Sigmoid colon (tissue), 7 donors: Measurements from ENCODE around the gene CRADD. TPM values are rescaled to one million over a fixed set of nuclear protein-coding genes. Genes with fewer than 3 reads are reported as not detected.
A peak's percentile ranks its signal among the peaks of the same experiment; 100 is the strongest.

Source experiments
- DNase-seq: peaks from one replicate; pipeline ENCODE4 v3.0.0-alpha.2; 2019
- H3K27ac ChIP-seq, 4 donors: fragments of 200-600 bp; sonication (generic); one replicate each; pipeline ENCODE4 v1.5.1; 2016 to 2019; ENCODE audit warnings: mild to moderate bottlenecking in 1 of 4
- H3K27me3 ChIP-seq, 3 donors: fragments of 200-600 bp; sonication (generic); one replicate each; pipeline ENCODE4 v1.5.1; 2019; ENCODE audit warnings: mild to moderate bottlenecking in 1 of 3
- H3K36me3 ChIP-seq, 4 donors: fragments of 200-600 bp; sonication (generic); one replicate each; pipeline ENCODE4 v1.5.1; 2016 to 2019
- H3K4me1 ChIP-seq, 4 donors: fragments of 200-600 bp; sonication (generic); one replicate each; pipeline ENCODE4 v1.5.1; 2017 to 2019
- H3K4me3 ChIP-seq, 4 donors: fragments of 200-600 bp; sonication (generic); one replicate each; pipeline ENCODE4 v1.5.1; 2017 to 2019; ENCODE audit warnings: mild to moderate bottlenecking in 2 of 4, moderate library complexity in 1 of 4
- H3K9me3 ChIP-seq, 4 donors: fragments of 200-600 bp in 3 of 4; sonication (generic) in 3 of 4; one replicate each; pipeline versions ENCODE4 v1.5.1 to v1.6.1; 2013 to 2019
- EP300 ChIP-seq, 4 donors: sonication (generic); formaldehyde crosslinking; IDR thresholded peaks; one replicate each; pipeline ENCODE4 v1.6.1; 2017; ENCODE audit warnings: antibody characterized with exemption in 4 of 4
- POLR2A ChIP-seq, 2 donors: fragments of 450-650 bp; IDR thresholded peaks; one replicate each; pipeline ENCODE4 v1.6.1; 2016; ENCODE audit warnings: antibody characterized with exemption in 2 of 2, mild to moderate bottlenecking in 2 of 2, moderate library complexity in 2 of 2
- POLR2AphosphoS5 ChIP-seq, 4 donors: sonication (generic); formaldehyde crosslinking; IDR thresholded peaks; one replicate each; pipeline ENCODE4 v1.6.1; 2017; ENCODE audit warnings: antibody characterized with exemption in 4 of 4
- WGBS, 2 donors: extraction: QIAGEN DNeasy Blood & Tissue Kit; methylation state at CpG; one replicate each; pipeline ENCODE4 v1.1.7; 2013; 5-methylcytosine and 5-hydroxymethylcytosine counted together
- intact Hi-C: fragments of 100-400 bp; cut with DNase I; formaldehyde crosslinking; loops from one replicate; pipeline ENCODE4 v1.15.1; 2023
- polyA plus RNA-seq, 3 donors: library from polyadenylated mRNA; stranded (reverse); fragments of 200-250 nt; gene quantifications; one replicate each; pipeline ENCODE4 v1.2.3, GENCODE V29; 2013
- total RNA-seq, 4 donors: library from RNA; depleted of rRNA; stranded (reverse); fragments of >200 nt; gene quantifications; one replicate each; pipeline ENCODE4 v1.1.0, GENCODE V29; 2016
- TF ChIP-seq, protein P1 (sequence below), 4 experiments: fragments of 450-650 bp in 3 of 4; fragments of 200-600 bp in 1 of 4; IDR thresholded peaks; one replicate each; pipeline ENCODE4 v1.5.1; 2016 to 2019; ENCODE audit warnings: antibody characterized with exemption in 4 of 4, mild to moderate bottlenecking in 3 of 4, moderate library complexity in 2 of 4
- donor health status: healthy with polysubstance abuse.
- donor health status: Bipolar disorder and iron deficiency.
- donor health status: healthy.

The CRADD gene
- total and polyA plus RNA-seq, 7 donors: 14.1 to 98.9 (median 43.7) TPM

DNA sequence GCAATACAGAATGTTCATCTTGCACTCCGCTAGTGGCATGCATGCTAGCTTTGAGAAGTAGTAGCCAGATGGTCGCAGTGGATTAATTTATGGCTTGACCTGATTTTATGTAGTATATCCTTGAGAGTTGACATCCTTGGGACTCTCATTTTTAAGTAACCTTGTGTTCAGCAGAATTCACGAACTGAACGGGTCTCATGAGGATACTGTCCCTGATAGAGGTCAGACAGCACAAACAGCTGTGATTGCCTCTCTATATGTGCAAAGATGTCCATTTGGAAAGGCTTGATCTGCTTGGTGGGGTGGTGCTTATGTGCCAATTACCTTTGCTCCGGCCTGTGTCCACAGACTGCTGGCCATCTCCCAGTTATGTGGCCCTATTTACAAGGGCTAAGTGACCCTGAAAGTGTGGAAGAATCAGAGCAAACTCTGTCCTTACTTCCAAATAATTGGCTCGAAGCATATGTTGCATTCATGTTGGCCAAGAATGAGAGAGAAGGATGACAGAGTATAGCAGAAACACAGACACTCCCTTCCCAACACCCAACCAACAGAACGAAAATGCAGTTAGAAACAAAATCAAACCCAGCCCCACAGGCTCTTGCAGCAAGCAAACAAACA lies 167.1 kb downstream of the CRADD start:
- H3K4me3 ChIP-seq: no peak overlapping the region
- no peaks in the 10 kb centered on the region for H3K36me3 ChIP-seq
- H3K9me3 ChIP-seq: no peaks in the 10 kb centered on the region
- H3K4me1 ChIP-seq: no peaks in the 10 kb centered on the region
- H3K27ac ChIP-seq: no peak overlapping the region
- no peaks in the 10 kb centered on the region for H3K27me3 ChIP-seq
- DNase-seq: no peak
- intact Hi-C loops: loop anchor here (10.0 kb wide), 1 partner anchor 339 kb away; no protein-coding TSS in a partner anchor
- TF ChIP-seq, protein P1, sequence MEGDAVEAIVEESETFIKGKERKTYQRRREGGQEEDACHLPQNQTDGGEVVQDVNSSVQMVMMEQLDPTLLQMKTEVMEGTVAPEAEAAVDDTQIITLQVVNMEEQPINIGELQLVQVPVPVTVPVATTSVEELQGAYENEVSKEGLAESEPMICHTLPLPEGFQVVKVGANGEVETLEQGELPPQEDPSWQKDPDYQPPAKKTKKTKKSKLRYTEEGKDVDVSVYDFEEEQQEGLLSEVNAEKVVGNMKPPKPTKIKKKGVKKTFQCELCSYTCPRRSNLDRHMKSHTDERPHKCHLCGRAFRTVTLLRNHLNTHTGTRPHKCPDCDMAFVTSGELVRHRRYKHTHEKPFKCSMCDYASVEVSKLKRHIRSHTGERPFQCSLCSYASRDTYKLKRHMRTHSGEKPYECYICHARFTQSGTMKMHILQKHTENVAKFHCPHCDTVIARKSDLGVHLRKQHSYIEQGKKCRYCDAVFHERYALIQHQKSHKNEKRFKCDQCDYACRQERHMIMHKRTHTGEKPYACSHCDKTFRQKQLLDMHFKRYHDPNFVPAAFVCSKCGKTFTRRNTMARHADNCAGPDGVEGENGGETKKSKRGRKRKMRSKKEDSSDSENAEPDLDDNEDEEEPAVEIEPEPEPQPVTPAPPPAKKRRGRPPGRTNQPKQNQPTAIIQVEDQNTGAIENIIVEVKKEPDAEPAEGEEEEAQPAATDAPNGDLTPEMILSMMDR (IDR thresholded peaks at IDR 0.05): no peak
- TF ChIP-seq POLR2A (IDR thresholded peaks at IDR 0.05) (no peak), POLR2AphosphoS5 (IDR thresholded peaks at IDR 0.05) (no peak), EP300 (IDR thresholded peaks at IDR 0.05) (no peak)
- 85 to 88% methylated on average over 7 of the region's 7 CpGs for WGBS, 2 donors

DNA sequence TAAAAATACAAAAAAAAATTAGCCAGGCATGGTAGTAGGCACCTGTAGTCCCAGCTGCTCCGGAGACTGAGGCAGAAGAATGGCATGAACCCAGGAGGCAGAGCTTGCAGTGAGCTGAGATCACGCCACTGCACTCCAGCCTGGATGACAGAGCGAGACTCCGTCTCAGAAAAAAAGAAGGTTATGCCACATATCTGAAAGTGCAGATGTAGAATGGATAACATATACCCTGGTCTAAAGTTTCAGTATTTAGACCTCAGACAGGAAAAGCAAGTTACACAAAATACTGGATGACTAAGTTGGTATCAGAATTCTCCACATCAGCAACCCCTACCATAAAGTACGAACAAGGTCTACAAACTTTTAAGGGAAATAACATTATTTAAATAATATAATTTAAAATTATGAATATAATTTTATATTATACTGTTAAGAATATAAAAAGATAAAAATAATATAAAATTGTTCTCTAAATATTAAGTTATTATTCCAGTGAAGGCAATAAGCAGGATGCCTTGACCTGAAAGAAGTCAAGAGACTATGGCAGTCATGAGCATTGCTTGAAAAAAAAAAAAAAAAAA lies 169.9 kb downstream of the CRADD start:
- Histone ChIP-seq H3K27ac (no peak overlapping the region), H3K4me3 (no peak overlapping the region), H3K9me3 (no peaks in the 10 kb centered on the region), H3K27me3 (no peaks in the 10 kb centered on the region), H3K36me3 (no peaks in the 10 kb centered on the region), H3K4me1 (no peaks in the 10 kb centered on the region)
- 84 to 90% methylated on average over 5 of the region's 5 CpGs for whole genome bisulfite sequencing, 2 donors
- DNase-seq: no peak
- TF ChIP-seq POLR2A (IDR thresholded peaks at IDR 0.05) (no peak), EP300 (IDR thresholded peaks at IDR 0.05) (no peak), POLR2AphosphoS5 (IDR thresholded peaks at IDR 0.05) (no peak)
- TF ChIP-seq, protein P1 (IDR thresholded peaks at IDR 0.05): no peak
- intact Hi-C loops: loop anchor here (10.0 kb wide), 1 partner anchor 342 kb away; no protein-coding TSS in a partner anchor

DNA sequence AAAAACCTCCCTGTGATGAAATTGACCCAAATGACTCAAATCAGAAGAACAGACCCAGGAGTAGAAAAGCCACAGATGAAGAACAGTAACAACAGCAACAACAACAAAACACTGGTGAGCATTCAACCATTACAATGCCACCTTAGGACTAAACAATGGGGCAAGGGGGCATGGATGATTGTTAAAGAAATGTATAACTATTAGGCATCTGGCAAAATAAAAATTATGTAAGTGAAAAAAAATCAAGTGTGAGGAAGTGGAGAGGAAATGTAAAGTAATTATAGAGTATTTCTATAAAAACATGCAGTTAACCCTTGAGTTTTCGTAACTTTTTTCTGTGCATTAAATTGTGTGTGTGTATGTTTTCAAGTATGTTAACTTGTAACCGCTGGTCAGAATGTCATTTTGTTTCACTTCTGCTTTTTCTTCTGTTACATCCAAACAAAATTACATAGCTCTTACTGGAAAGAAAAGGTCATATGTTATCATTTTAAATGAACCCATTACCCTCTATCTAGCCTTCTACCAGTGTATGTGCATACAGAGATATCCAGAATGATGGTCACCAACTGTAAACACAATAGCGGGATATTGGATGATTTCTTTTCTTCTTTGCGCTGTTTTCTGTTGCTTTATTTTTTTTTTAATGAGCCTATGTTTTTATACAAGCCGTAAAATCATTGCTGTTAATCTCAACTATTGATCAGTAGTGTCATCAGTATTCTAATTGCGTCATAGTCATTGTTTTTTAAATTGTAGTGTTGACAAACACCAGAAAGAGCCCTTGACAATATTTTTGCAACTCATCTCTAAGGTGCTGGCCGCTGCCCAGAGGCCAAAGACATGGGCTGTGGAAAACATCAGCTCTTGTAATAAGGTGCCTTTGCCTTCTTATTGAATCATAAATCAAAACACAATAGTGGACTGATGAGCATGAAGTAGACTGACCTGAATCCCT lies 170.6 kb downstream of the CRADD start:
- Histone ChIP-seq H3K36me3 (no peaks in the 10 kb centered on the region), H3K4me1 (no peaks in the 10 kb centered on the region), H3K4me3 (no peak overlapping the region), H3K27me3 (no peaks in the 10 kb centered on the region), H3K9me3 (no peaks in the 10 kb centered on the region), H3K27ac (peak overlapping the region in 1 of 4 donors; percentile 19)
- no peak for DNase-seq
- WGBS, 2 donors: 83 to 93% methylated on average over 7 of the region's 7 CpGs
- intact Hi-C loops: loop anchor here (10.0 kb wide), 1 partner anchor 343 kb away; no protein-coding TSS in a partner anchor
- TF ChIP-seq POLR2AphosphoS5 (IDR thresholded peaks at IDR 0.05) (no peak), POLR2A (IDR thresholded peaks at IDR 0.05) (no peak), EP300 (IDR thresholded peaks at IDR 0.05) (no peak)
- TF ChIP-seq, protein P1 (IDR thresholded peaks at IDR 0.05): no peak

DNA sequence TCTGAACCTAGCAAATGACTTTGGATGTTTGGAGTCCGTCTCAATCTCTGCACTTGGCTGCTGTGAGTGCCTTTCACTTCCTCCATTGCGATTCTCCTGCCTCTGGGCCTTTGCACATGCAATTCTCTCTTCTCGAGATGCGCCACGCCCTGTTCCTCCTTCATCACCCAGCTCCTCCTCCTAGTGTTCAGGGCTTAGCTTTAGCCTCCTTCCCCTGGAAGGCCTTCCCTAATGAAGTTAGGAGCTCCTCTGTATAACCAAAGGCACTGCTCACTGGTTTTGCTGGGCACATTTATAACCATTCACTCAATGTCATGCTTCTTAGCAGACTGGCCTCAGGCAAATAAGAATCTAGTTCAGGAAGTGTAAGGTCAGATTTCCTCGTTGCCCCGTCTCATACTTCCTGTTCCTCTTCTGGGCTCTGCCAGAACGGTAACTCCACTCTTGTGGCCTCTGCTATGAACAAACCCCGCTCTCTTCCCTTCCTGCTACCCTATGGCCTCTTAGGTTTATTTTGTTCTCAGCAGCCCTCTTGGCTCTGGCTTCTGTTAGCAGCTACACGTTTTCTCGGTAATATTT lies 171.4 kb downstream of the CRADD start:
- no peaks in the 10 kb centered on the region for H3K9me3 ChIP-seq
- H3K36me3 ChIP-seq: no peaks in the 10 kb centered on the region
- H3K4me1 ChIP-seq: no peaks in the 10 kb centered on the region
- no peaks in the 10 kb centered on the region for H3K27me3 ChIP-seq
- 65 to 72% methylated on average over 11 of the region's 11 CpGs for WGBS, 2 donors
- H3K4me3 ChIP-seq: no peak overlapping the region
- peak overlapping the region in 1 of 4 donors; percentile 19 for H3K27ac ChIP-seq
- no peak for TF ChIP-seq POLR2AphosphoS5 (IDR thresholded peaks at IDR 0.05)
- no peak for TF ChIP-seq EP300 (IDR thresholded peaks at IDR 0.05)
- TF ChIP-seq, protein P1 (IDR thresholded peaks at IDR 0.05): no peak
- no peak for TF ChIP-seq POLR2A (IDR thresholded peaks at IDR 0.05)
- DNase-seq: no peak
- intact Hi-C loops: loop anchor here (10.0 kb wide), 1 partner anchor 344 kb away; no protein-coding TSS in a partner anchor
